Small intestine (tissue), 7 donors: ENCODE measurements around the gene SECISBP2L. TPM values are rescaled to one million over a fixed set of nuclear protein-coding genes. Genes with fewer than 3 reads are reported as not detected.
"Not testable (repeated sequence)": the region's sequence is repeated elsewhere in the genome, so short reads cannot be mapped to it uniquely, and the experiment has no call there.

Experiments
- DNase-seq, 2 donors: peaks; one replicate each; pipeline versions ENCODE4 v3.0.0 to v3.0.0-alpha.2; 2013
- FAIRE-seq: peaks from 2 replicates; lab custom pipeline; 2012; peaks lifted over from hg19 to GRCh38; lab: Jason Lieb, UNC
- H3K27ac ChIP-seq, 3 donors: one replicate each; pipeline ENCODE4 v1.5.1; 2013; ENCODE audit warnings: low read length in 2 of 3, mild to moderate bottlenecking in 2 of 3, control low read depth in 1 of 3, inconsistent platforms in 1 of 3, low read depth in 1 of 3, moderate library complexity in 1 of 3
- H3K27me3 ChIP-seq, 3 donors: one replicate each; pipeline ENCODE4 v1.6.1; 2013; ENCODE audit warnings: low read length in 3 of 3, inconsistent platforms in 1 of 3; ENCODE audit not compliant: control insufficient read depth in 3 of 3, insufficient read depth in 3 of 3
- H3K36me3 ChIP-seq, 3 donors: one replicate each; pipeline ENCODE4 v1.6.1; 2013; ENCODE audit warnings: low read length in 3 of 3, inconsistent platforms in 1 of 3, low read depth in 1 of 3, mild to moderate bottlenecking in 1 of 3, moderate library complexity in 1 of 3; ENCODE audit not compliant: control insufficient read depth in 3 of 3, insufficient read depth in 2 of 3
- H3K4me1 ChIP-seq, 3 donors: one replicate each; pipeline ENCODE4 v1.6.1; 2013; ENCODE audit warnings: low read length in 2 of 3, inconsistent platforms in 1 of 3, low read depth in 1 of 3, mild to moderate bottlenecking in 1 of 3, moderate library complexity in 1 of 3; ENCODE audit not compliant: control insufficient read depth in 3 of 3, insufficient read depth in 2 of 3
- H3K4me3 ChIP-seq, 3 donors: one replicate each; pipeline ENCODE4 v1.5.1; 2013; ENCODE audit warnings: low read length in 3 of 3, control low read depth in 1 of 3, inconsistent platforms in 1 of 3, low read depth in 1 of 3, mild to moderate bottlenecking in 1 of 3, moderate library complexity in 1 of 3
- H3K9me3 ChIP-seq, 2 donors: one replicate each; pipeline ENCODE4 v1.6.1; 2013; ENCODE audit warnings: low read depth in 1 of 2, low read length in 1 of 2; ENCODE audit not compliant: control insufficient read depth in 2 of 2, insufficient read depth in 1 of 2
- WGBS, 3 donors: extraction: QIAGEN DNeasy Blood & Tissue Kit; methylation state at CpG; one replicate each; pipeline ENCODE4 v1.1.7; 2013; 5-methylcytosine and 5-hydroxymethylcytosine counted together
- polyA plus RNA-seq, 4 donors: library from polyadenylated mRNA; stranded (reverse) in 3 of 4; unstranded in 1 of 4; fragments of 200-250 nt in 3 of 4; fragments of 120-200 nt in 1 of 4; gene quantifications; one replicate each; pipeline versions ENCODE4 v1.2.1 to v1.2.3, GENCODE V29; 2013
- donor health status: healthy with polysubstance abuse.
- donor health status: control.
- donor health status: control.
- donor health status: Bipolar disorder and iron deficiency.
- donor health status: healthy.

SECISBP2L gene
- polyA plus RNA-seq, 4 donors = 5.4 to 30.6 (median 7.5) TPM

GRCh38 chr15:48972750-48973503, 73.3 kb downstream of the SECISBP2L start:
- FAIRE-seq = no peak
- 94 to 95% (median 95%) methylated on average over 35 of the region's 35 CpGs for WGBS, 3 donors

DNA sequence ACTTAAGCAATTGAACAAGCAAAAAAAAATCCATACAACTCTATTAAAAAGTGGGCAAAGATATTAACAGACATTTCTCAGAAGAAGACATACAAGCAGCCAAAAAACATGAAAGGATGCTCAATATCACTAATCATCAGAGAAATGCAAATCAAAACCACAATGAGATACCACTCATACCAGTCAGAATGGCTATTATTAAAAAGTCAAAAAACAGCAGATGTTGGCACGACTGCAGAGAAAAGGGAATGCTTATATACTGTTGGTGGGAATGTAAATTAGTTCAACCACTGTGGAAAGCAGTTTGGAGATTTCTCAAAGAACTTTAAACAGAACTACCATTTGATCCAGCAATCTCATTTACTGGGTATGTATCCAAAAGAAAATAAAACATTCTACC, 75.3 kb downstream of the SECISBP2L start:
- H3K27me3 ChIP-seq, H3K36me3 ChIP-seq, H3K27ac ChIP-seq, H3K4me3 ChIP-seq, H3K4me1 ChIP-seq, DNase-seq, H3K9me3 ChIP-seq, FAIRE-seq: not testable (repeated sequence)
- 53 to 79% (median 63%) methylated on average over 1 of the region's 1 CpG for WGBS, 3 donors

More at GRCh38 chr15:48972750-48973503, 73.3 kb downstream of the SECISBP2L start:
- DNase-seq = no peak
- no peaks in the 10 kb centered on the region for H3K27me3 ChIP-seq
- H3K27ac ChIP-seq = no peak overlapping the region
- H3K9me3 ChIP-seq = no peaks in the 10 kb centered on the region
- H3K4me3 ChIP-seq = no peak overlapping the region
- H3K4me1 ChIP-seq = no peaks in the 10 kb centered on the region
- no peaks in the 10 kb centered on the region for H3K36me3 ChIP-seq

DNA sequence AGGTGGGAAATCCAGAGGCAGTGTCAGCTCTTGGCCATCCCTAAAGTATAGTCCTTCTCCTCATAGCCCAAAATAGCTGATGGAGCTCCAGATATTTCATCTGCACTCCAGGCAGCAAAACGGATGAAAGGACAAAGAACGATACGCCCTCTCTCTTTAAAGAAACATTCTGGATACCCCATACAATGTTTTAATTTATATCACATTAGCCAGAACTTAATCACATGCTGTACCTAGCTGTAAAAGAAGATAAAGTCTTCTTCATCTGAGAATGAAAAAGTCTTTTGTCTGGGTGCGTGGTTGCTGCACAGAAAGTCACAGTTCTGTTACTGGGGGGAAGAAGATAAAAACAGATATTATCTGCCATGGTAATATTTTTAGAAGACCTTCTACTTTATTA, 78.2 kb downstream of the SECISBP2L start:
- WGBS, 3 donors = 88 to 94% (median 92%) methylated on average over 4 of the region's 4 CpGs
- no peak overlapping the region for H3K4me3 ChIP-seq
- no peak for FAIRE-seq

GRCh38 chr15:48967336-48967735, 78.9 kb downstream of the SECISBP2L start:
- Histone ChIP-seq H3K4me1 (peaks cover 2 to 13% (median 2%) of the 10 kb centered on the region in 3 donors), H3K4me3 (no peak overlapping the region)

More for the DNA sequence above, 78.2 kb downstream of the SECISBP2L start:
- Histone ChIP-seq H3K4me1 (peaks cover under 1 to 7% (median 2%) of the 10 kb centered on the region in 3 donors), H3K9me3 (no peaks in the 10 kb centered on the region), H3K27me3 (peaks cover 0 to 25% (median 0%) of the 10 kb centered on the region in 3 donors), H3K27ac (no peak overlapping the region), H3K36me3 (no peaks in the 10 kb centered on the region)
- DNase-seq = no peak

DNA sequence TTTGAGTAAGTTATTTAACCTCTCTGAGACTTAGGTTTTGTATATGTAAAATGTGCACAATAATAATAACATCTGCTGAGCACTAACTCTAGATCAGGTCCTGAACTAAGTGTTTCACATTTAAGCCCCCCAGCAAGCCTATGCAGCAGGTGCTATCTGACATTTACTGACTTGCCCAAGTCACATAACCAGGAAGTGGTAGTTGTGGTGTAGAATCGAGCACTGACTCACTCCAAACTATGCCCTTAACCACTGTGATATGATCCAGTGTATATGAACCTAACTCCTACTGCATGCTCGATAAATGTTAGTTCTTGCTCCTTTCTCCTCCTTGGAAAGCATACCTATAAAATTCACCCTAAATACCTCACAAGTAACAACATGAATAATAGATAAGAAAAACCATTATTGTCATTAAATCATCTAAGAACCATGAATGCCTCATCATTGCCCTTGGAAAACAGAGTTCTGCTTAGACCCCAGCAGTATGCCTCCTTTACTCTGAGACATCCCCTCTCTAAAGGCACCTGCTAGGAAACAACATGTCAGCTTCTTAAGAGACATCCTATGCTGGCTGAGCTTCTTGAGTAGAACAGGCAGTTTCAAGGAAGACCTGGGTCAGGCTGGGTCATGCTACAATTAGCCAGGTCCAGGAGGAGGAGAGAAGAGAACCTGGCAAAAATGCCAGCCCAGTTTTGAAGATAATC, 79.5 kb downstream of the SECISBP2L start:
- Histone ChIP-seq H3K27ac (no peak overlapping the region), H3K9me3 (no peaks in the 10 kb centered on the region), H3K27me3 (peaks cover 0 to 37% (median 4%) of the 10 kb centered on the region in 3 donors), H3K4me1 (peaks cover 2 to 13% (median 2%) of the 10 kb centered on the region in 3 donors), H3K36me3 (no peaks in the 10 kb centered on the region), H3K4me3 (no peak overlapping the region)
- WGBS, 3 donors = 31 to 52% (median 39%) methylated on average over 2 of the region's 2 CpGs
- FAIRE-seq (no peak), DNase-seq (peak in 1 of 2 donors; percentile 32)

More at GRCh38 chr15:48967336-48967735, 78.9 kb downstream of the SECISBP2L start:
- no peaks in the 10 kb centered on the region for H3K36me3 ChIP-seq
- DNase-seq (no peak), FAIRE-seq (no peak)
- peaks cover 0 to 32% (median 3%) of the 10 kb centered on the region in 3 donors for H3K27me3 ChIP-seq
- no peak overlapping the region for H3K27ac ChIP-seq
- no peaks in the 10 kb centered on the region for H3K9me3 ChIP-seq

DNA sequence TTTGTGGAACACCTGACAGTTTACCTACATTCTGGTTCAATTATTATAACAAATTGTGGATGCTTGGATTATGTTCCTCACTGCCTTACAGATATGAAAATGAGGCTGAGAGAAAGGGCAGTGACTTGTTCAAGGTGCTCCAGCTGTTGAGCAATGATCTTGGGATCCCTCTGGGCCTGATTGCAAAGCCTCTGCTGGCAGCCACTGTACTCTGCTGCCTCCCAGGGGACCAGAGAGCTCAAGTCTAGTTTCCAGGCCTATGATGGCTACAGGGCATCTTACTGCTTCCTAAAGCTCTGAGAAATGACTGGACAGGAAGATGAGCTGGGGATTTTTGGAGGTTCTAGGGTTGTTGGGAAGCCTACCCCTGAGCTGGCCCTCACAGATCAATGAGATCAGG, 80.3 kb downstream of the SECISBP2L start:
- Histone ChIP-seq H3K27ac (no peak overlapping the region), H3K9me3 (no peaks in the 10 kb centered on the region), H3K4me1 (peaks cover 2 to 13% (median 2%) of the 10 kb centered on the region in 3 donors), H3K27me3 (peaks cover 0 to 37% (median 4%) of the 10 kb centered on the region in 3 donors), H3K36me3 (no peaks in the 10 kb centered on the region), H3K4me3 (no peak overlapping the region)
- no peak for DNase-seq
- no peak for FAIRE-seq

DNA sequence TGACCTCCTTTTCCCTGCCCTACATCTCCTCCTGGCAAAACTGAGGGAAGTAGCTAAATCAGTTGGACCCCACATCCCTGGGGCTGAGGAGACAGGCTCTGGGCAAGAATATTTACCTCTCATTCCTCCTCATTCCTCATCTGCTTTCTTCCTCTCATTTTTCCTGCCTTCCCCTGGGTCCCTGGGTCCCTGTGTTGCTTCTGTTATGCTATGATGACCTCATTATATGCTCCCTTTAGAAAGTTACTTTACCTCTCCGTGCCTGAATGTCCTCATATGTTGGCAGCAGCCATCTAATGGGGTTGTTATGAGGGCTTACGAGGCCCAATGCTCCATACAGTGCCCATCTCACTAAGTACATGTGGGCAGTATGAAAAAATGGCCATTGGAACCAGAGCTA, 81.3 kb downstream of the SECISBP2L start:
- FAIRE-seq = no peak
- Histone ChIP-seq H3K4me3 (no peak overlapping the region), H3K27ac (no peak overlapping the region), H3K36me3 (no peaks in the 10 kb centered on the region), H3K4me1 (peaks cover 2 to 13% (median 2%) of the 10 kb centered on the region in 3 donors), H3K9me3 (no peaks in the 10 kb centered on the region), H3K27me3 (peaks cover 0 to 39% (median 4%) of the 10 kb centered on the region in 3 donors)
- 82 to 84% (median 83%) methylated on average over 2 of the region's 2 CpGs for WGBS, 3 donors
- no peak for DNase-seq

DNA sequence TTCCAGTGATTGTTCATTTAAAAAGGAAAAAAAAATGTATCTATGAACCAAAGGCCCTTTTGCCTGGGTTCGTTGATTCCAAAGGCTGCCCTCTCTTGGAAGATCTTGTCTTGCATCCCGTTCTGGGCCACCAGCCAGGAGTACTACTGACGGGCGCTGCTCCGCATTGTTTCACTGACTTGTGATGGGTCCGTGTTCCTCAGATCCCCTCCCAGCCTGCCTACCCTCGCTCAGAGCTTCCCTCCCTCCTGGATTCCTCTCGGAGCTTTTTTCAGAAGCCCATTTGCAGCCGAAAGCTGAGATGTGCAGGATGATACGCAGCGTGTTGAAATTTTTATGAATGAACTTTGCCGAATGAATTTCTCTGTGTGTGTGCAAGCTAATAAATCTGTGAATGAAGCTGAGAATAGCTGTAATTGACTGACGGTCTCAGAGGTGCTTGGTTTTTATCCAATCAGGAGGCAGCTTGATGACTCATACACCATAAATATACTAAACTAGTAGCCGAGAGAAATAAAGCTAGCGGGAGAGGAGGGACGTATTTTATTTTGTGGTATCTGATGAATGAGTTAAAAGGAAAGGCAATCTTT, 82.6 kb downstream of the SECISBP2L start, which contains the start of gene SHC4:
Gene SHC4, minus strand, starts transcription at position 396 of the 590 bp plus-strand sequence. CDS start 904 bp downstream, outside the sequence.
- WGBS, 3 donors = 0 to 1% (median 1%) methylated on average over 16 of the region's 16 CpGs

More for the DNA sequence above, 82.6 kb downstream of the SECISBP2L start, which contains the start of gene SHC4:
- H3K4me3 ChIP-seq = peak within 1 kb of the TSS in 2 of 3 donors; percentile 30 to 48
- peaks cover 2 to 13% (median 2%) of the 10 kb centered on the region in 3 donors for H3K4me1 ChIP-seq
- FAIRE-seq (no peak), DNase-seq (peak; percentile 64 to 67)
- no peaks in the 10 kb centered on the region for H3K36me3 ChIP-seq
- no peaks in the 10 kb centered on the region for H3K9me3 ChIP-seq
- peak within 1 kb of the TSS in 1 of 3 donors; percentile 26 for H3K27ac ChIP-seq
- H3K27me3 ChIP-seq = peaks cover 0 to 40% (median 4%) of the 10 kb centered on the region in 3 donors
